NB4 (cell line): ENCODE results near the gene GPR132.

Source experiments
- DNase-seq: peaks from one replicate; pipeline ENCODE4 v3.0.0; 2010; ENCODE audit warnings: low read depth
- H3K4me3 ChIP-seq: one replicate; pipeline ENCODE4 v1.5.1; 2011; ENCODE audit warnings: mild to moderate bottlenecking, low read depth, low read length, moderate library complexity
- CTCF ChIP-seq: IDR thresholded peaks from one replicate; pipeline ENCODE4 v1.5.1; 2012; ENCODE audit warnings: low read depth, low read length
- MAX ChIP-seq: IDR thresholded peaks from 2 replicates; pipeline ENCODE4 v1.6.1; 2011; ENCODE audit warnings: low read depth, low read length
- MYC ChIP-seq: IDR thresholded peaks from 2 replicates; pipeline ENCODE4 v1.6.1; 2011; ENCODE audit warnings: low read depth, low read length
- POLR2A ChIP-seq: IDR thresholded peaks from 2 replicates; pipeline ENCODE4 v1.6.1; 2011; ENCODE audit warnings: mild to moderate bottlenecking; ENCODE audit not compliant: insufficient read length; ENCODE audit errors: extremely low read depth

The GPR132 gene

GRCh38 chr14:105026033-105026785 is 39.0 kb downstream of the GPR132 start:
- peak; percentile 84 for DNase-seq
- TF ChIP-seq CTCF = no peak
- TF ChIP-seq MAX = no peak
- no peak for TF ChIP-seq POLR2A
- no peak; the same call in 1 of the 2 replicates for TF ChIP-seq MYC
- H3K4me3 ChIP-seq = no peak overlapping the region

GRCh38 chr14:105025429-105025828 is 39.8 kb downstream of the GPR132 start:
- TF ChIP-seq POLR2A (no peak), MAX (no peak), CTCF (no peak), MYC (no peak)
- no peak overlapping the region for H3K4me3 ChIP-seq
- no peak for DNase-seq

GRCh38 chr14:105023791-105024480 is 41.3 kb downstream of the GPR132 start:
- no peak overlapping the region for H3K4me3 ChIP-seq
- no peak for DNase-seq
- TF ChIP-seq POLR2A (no peak), MAX (no peak), MYC (no peak)

- no peak for DNase-seq
- no peak for TF ChIP-seq POLR2A
- no peak for TF ChIP-seq CTCF
- no peak for TF ChIP-seq MAX
- TF ChIP-seq MYC = no peak
- H3K4me3 ChIP-seq = no peak overlapping the region
Observed at GRCh38 chr14:105023144-105023543, 42.1 kb downstream of the GPR132 start.

- H3K4me3 ChIP-seq = peak overlapping the region; percentile 81
- DNase-seq = no peak
- TF ChIP-seq MAX (no peak), POLR2A (no peak), MYC (no peak), CTCF (no peak)
Observed at GRCh38 chr14:105022276-105022670, 43.0 kb downstream of the GPR132 start.
